ENCODE measurements around the gene METRNL.

The METRNL gene

DNA sequence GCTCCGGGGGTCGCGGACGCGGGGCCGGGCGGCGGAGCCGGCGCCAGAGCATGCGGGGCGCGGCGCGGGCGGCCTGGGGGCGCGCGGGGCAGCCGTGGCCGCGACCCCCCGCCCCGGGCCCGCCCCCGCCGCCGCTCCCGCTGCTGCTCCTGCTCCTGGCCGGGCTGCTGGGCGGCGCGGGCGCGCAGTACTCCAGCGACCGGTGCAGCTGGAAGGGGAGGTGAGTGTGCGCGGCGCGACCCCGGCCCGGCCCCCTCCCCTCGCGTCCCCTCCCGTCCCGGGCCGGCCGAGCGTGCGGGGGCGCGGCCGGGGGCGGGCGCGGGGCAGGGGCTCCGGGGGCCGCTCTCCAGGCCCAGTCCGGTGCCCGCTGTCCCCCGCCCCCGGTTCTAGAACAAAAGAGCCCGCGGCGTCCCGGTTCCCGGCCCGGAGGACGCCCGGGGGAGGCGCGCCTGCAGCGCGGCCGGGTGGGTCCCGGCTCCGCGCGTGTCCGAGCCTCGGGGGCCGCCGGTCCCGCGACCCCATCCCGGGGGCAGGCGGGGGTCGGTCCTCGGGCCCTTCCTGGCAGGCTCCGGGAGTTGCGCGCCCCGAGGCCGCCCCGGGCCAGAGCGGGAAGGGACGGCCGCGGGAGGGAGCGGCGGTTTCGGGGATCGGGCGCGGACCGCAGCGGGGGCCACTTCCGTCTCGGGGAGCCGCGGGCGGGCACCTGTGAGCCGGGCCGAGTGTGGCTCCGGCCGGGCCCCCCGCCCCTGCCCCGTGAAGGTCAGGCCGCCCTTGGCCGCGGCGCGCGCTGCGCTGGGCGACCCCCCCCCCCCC, 563 bp downstream of the METRNL start:
- Histone ChIP-seq H3K27me3 (ENCODE audit: control insufficient read depth, insufficient read depth, low read length) (peaks cover 16% of the 10 kb centered on the region), H3K4me3 (ENCODE audit: low read length) (no peak overlapping the region), H3K9me3 (ENCODE audit: control insufficient read depth, low read length) (no peaks in the 10 kb centered on the region), H3K4me1 (ENCODE audit: control insufficient read depth, insufficient read depth, low read length) (peaks cover 47% of the 10 kb centered on the region), H3K36me3 (ENCODE audit: control insufficient read depth, insufficient read depth, low read length) (peaks cover 1% of the 10 kb centered on the region), H3K9ac (ENCODE audit: low read length) (peak overlapping the region; percentile 34)

DNA sequence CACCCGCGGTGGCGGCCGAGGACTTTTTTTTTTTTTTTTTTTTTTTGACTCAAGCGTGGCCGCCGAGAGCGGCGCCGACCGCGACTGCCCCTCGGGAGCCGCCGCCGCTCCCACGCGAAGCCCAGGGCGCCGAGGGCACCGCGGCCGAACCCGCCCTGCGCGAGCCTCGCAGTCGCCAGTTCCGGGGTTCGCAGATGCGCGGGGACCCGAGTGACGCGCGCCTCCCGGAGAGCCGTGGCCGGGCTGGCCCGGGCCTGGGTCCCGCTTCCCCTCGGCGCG, 1.1 kb downstream of the METRNL start:
- H3K4me1 ChIP-seq (ENCODE audit: control insufficient read depth, insufficient read depth, low read length): peaks cover 51% of the 10 kb centered on the region

GRCh38 chr17:83080858-83081683, 1.7 kb downstream of the METRNL start:
- H3K4me3 ChIP-seq (ENCODE audit: low read length): peak overlapping the region; percentile 37
- H3K27me3 ChIP-seq (ENCODE audit: control insufficient read depth, insufficient read depth, low read length): peaks cover 16% of the 10 kb centered on the region
- peaks cover 51% of the 10 kb centered on the region for H3K4me1 ChIP-seq (ENCODE audit: control insufficient read depth, insufficient read depth, low read length)
- H3K36me3 ChIP-seq (ENCODE audit: control insufficient read depth, insufficient read depth, low read length): peaks cover 12% of the 10 kb centered on the region
- H3K9me3 ChIP-seq (ENCODE audit: control insufficient read depth, low read length): no peaks in the 10 kb centered on the region
- H3K9ac ChIP-seq (ENCODE audit: low read length): peak overlapping the region; percentile 68

More for the DNA sequence above, 1.1 kb downstream of the METRNL start:
- H3K4me3 ChIP-seq (ENCODE audit: low read length): no peak overlapping the region
- peaks cover 16% of the 10 kb centered on the region for H3K27me3 ChIP-seq (ENCODE audit: control insufficient read depth, insufficient read depth, low read length)
- no peaks in the 10 kb centered on the region for H3K9me3 ChIP-seq (ENCODE audit: control insufficient read depth, low read length)
- no peak overlapping the region for H3K9ac ChIP-seq (ENCODE audit: low read length)
- peaks cover 7% of the 10 kb centered on the region for H3K36me3 ChIP-seq (ENCODE audit: control insufficient read depth, insufficient read depth, low read length)

GRCh38 chr17:83081684-83082201, 2.3 kb downstream of the METRNL start:
- Histone ChIP-seq H3K4me3 (ENCODE audit: low read length) (peak overlapping the region; percentile 37), H3K4me1 (ENCODE audit: control insufficient read depth, insufficient read depth, low read length) (peaks cover 51% of the 10 kb centered on the region), H3K9me3 (ENCODE audit: control insufficient read depth, low read length) (no peaks in the 10 kb centered on the region), H3K9ac (ENCODE audit: low read length) (peak overlapping the region; percentile 68), H3K36me3 (ENCODE audit: control insufficient read depth, insufficient read depth, low read length) (peaks cover 15% of the 10 kb centered on the region), H3K27me3 (ENCODE audit: control insufficient read depth, insufficient read depth, low read length) (peaks cover 16% of the 10 kb centered on the region)

DNA sequence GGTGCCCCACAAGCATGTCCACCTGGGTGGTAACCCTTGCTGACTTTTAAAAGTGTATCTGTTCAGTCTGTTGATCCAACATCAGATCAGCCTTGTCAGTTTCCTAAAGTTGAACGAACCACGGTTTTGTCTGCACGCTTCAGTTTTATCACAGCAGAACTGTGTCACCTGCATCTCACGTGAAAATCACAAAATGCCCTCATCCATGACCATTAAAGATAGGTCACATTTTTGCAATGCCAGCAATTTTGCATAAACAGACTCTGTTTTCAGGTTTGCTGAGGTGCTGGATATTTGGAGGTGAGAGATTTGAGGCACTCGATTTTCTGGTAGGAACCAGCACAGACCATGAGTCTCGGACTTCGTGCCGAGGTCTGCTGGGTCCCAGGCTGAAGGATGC, 3.0 kb downstream of the METRNL start:
- Histone ChIP-seq H3K9me3 (ENCODE audit: control insufficient read depth, low read length) (no peaks in the 10 kb centered on the region), H3K4me1 (ENCODE audit: control insufficient read depth, insufficient read depth, low read length) (peaks cover 51% of the 10 kb centered on the region), H3K36me3 (ENCODE audit: control insufficient read depth, insufficient read depth, low read length) (peaks cover 15% of the 10 kb centered on the region), H3K4me3 (ENCODE audit: low read length) (no peak overlapping the region), H3K27me3 (ENCODE audit: control insufficient read depth, insufficient read depth, low read length) (peaks cover 16% of the 10 kb centered on the region), H3K9ac (ENCODE audit: low read length) (no peak overlapping the region)

GRCh38 chr17:83082909-83083367, 3.5 kb downstream of the METRNL start:
- peaks cover 51% of the 10 kb centered on the region for H3K4me1 ChIP-seq (ENCODE audit: control insufficient read depth, insufficient read depth, low read length)
- H3K27me3 ChIP-seq (ENCODE audit: control insufficient read depth, insufficient read depth, low read length): peaks cover 12% of the 10 kb centered on the region
- peaks cover 15% of the 10 kb centered on the region for H3K36me3 ChIP-seq (ENCODE audit: control insufficient read depth, insufficient read depth, low read length)
- H3K4me3 ChIP-seq (ENCODE audit: low read length): no peak overlapping the region
- no peaks in the 10 kb centered on the region for H3K9me3 ChIP-seq (ENCODE audit: control insufficient read depth, low read length)
- no peak overlapping the region for H3K9ac ChIP-seq (ENCODE audit: low read length)

DNA sequence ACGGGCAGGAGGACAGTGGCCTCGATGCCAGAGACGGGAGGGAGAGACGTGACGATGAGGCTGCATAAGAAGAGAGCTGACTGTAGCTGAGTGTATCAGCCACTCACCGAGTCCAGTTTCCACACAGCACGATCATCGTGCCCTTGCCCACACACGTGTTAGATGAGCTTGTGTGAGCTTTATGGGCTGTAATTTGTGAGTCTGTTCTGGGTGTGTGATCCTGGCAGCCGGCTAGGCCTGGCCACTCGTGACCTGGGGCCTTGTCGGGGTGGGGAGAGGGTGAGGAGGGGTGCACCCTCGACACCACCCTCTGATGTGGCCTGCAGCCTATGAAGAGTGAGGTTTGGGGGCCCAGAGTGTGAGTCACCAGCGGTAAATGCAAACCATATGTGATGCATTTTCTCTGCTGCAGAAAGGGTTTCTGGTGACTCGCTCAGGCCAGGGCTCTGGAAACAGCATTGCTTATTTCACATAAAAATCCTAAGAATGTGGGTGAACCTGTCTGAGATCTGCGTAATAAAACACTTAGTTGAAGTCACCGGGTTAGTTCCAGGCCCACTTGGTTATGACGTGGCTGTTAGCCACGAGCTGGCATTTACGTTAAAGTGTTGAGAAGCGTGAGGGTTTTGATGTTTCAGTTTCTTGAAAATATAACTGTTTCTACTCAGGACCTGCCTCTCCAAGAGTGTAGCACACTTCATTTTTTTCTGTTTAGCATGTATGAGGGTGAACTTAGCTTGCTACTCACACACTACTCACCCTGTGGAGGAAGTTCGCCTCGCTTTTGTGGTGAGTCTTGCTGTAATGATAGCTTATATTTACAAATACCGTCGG, 4.2 kb downstream of the METRNL start:
- Histone ChIP-seq H3K27me3 (ENCODE audit: control insufficient read depth, insufficient read depth, low read length) (peaks cover 5% of the 10 kb centered on the region), H3K4me3 (ENCODE audit: low read length) (no peak overlapping the region), H3K4me1 (ENCODE audit: control insufficient read depth, insufficient read depth, low read length) (peaks cover 49% of the 10 kb centered on the region), H3K36me3 (ENCODE audit: control insufficient read depth, insufficient read depth, low read length) (peaks cover 15% of the 10 kb centered on the region), H3K9me3 (ENCODE audit: control insufficient read depth, low read length) (no peaks in the 10 kb centered on the region), H3K9ac (ENCODE audit: low read length) (no peak overlapping the region)

DNA sequence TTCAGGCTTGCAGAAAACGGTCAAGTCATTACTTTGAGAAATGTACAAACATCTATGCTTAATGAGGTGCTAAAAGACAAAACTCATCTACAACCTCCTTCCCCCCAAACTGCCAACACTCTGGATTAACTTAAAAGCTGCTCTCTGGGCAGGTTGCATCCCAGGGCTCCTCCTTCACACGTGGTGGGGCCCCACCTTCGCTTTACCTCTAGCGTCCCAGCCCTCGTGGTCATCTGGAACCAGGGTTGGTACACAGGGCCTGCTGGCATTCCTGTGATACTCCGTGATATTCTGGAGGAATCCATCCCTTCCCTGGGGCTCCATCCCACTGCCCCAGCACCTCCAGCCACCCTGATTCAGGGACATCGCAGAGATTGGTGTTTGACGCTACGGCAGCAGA, 4.8 kb downstream of the METRNL start:
- H3K4me1 ChIP-seq (ENCODE audit: control insufficient read depth, insufficient read depth, low read length): peaks cover 51% of the 10 kb centered on the region
- no peaks in the 10 kb centered on the region for H3K27me3 ChIP-seq (ENCODE audit: control insufficient read depth, insufficient read depth, low read length)
- H3K9ac ChIP-seq (ENCODE audit: low read length): no peak overlapping the region
- H3K9me3 ChIP-seq (ENCODE audit: control insufficient read depth, low read length): no peaks in the 10 kb centered on the region
- peaks cover 15% of the 10 kb centered on the region for H3K36me3 ChIP-seq (ENCODE audit: control insufficient read depth, insufficient read depth, low read length)
- no peak overlapping the region for H3K4me3 ChIP-seq (ENCODE audit: low read length)

DNA sequence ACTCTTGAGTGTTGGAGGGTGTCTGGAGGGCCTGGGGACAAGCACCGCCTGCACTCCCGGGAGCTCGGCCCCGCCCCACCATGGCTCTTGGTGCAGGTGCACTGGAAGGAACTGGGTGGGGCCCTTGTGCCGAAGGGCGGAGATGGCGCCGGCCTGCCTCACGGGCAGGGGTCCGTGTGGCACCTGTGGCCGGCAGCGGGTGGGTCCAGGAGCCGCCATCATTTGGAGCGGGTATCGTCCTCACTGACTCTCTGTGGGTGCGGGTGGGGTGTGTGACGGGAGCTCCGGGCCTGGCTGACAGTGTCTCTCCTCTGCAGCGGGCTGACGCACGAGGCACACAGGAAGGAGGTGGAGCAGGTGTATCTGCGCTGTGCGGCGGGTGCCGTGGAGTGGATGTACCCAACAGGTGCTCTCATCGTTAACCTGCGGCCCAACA, 5.2 kb downstream of the METRNL start:
- Histone ChIP-seq H3K4me3 (ENCODE audit: low read length) (no peak overlapping the region), H3K9ac (ENCODE audit: low read length) (no peak overlapping the region), H3K4me1 (ENCODE audit: control insufficient read depth, insufficient read depth, low read length) (peaks cover 55% of the 10 kb centered on the region)

GRCh38 chr17:83085103-83085502, 5.7 kb downstream of the METRNL start:
- Histone ChIP-seq H3K9ac (ENCODE audit: low read length) (no peak overlapping the region), H3K27me3 (ENCODE audit: control insufficient read depth, insufficient read depth, low read length) (no peaks in the 10 kb centered on the region), H3K36me3 (ENCODE audit: control insufficient read depth, insufficient read depth, low read length) (peaks cover 15% of the 10 kb centered on the region)

More for the DNA sequence above, 5.2 kb downstream of the METRNL start:
- Histone ChIP-seq H3K36me3 (ENCODE audit: control insufficient read depth, insufficient read depth, low read length) (peaks cover 15% of the 10 kb centered on the region), H3K27me3 (ENCODE audit: control insufficient read depth, insufficient read depth, low read length) (no peaks in the 10 kb centered on the region), H3K9me3 (ENCODE audit: control insufficient read depth, low read length) (no peaks in the 10 kb centered on the region)

DNA sequence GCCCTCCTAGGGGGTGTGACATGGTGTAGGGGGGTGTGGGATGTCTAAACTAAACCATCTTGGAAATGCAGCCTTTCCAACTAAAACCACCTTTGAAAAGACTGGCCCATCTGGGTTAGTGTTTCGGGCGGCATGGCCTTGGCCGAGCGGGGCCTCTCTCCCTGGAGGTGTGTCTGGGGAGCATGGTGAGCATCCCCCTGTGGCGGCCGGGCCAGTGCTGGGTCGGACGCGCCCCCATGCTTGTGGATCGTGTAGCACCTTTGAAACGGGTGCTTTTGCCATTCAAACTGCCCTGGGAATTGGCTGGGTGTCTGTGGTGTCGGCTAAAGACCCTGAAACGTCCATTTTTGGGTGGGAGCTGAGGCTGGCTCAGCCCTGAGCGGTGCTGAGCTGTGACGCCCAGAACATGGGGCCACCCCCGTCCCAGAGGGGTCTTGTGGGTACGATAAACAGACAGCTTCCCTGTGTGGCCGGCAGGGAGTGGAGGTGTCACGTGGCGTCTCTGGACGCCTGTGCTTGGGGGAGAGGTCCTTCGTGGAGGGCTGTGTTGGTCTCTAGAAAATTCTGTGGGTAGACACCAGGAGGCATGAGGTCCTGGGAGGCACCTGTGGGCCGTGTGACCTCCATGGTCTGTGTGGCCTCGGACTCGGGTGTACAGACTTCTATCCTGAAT, 6.3 kb downstream of the METRNL start:
- Histone ChIP-seq H3K4me3 (ENCODE audit: low read length) (no peak overlapping the region), H3K9me3 (ENCODE audit: control insufficient read depth, low read length) (no peaks in the 10 kb centered on the region), H3K4me1 (ENCODE audit: control insufficient read depth, insufficient read depth, low read length) (peaks cover 60% of the 10 kb centered on the region), H3K27me3 (ENCODE audit: control insufficient read depth, insufficient read depth, low read length) (no peaks in the 10 kb centered on the region), H3K36me3 (ENCODE audit: control insufficient read depth, insufficient read depth, low read length) (peaks cover 15% of the 10 kb centered on the region), H3K9ac (ENCODE audit: low read length) (no peak overlapping the region)

More at GRCh38 chr17:83085103-83085502, 5.7 kb downstream of the METRNL start:
- Histone ChIP-seq H3K4me1 (ENCODE audit: control insufficient read depth, insufficient read depth, low read length) (peaks cover 57% of the 10 kb centered on the region), H3K4me3 (ENCODE audit: low read length) (no peak overlapping the region), H3K9me3 (ENCODE audit: control insufficient read depth, low read length) (no peaks in the 10 kb centered on the region)

All from mucosa of stomach (tissue), 1 donor.